ENCODE measurements around the gene TAF11L6. TPM values are rescaled to one million over a fixed set of nuclear protein-coding genes. Genes with fewer than 3 reads are reported as not detected.
A peak's percentile ranks its signal among the peaks of the same experiment; 100 is the strongest.

The TAF11L6 gene
- total and polyA plus RNA-seq, 2 of the 8 experiments (the other 6 are each of a cell fraction or from before 2014, with no cell fraction given), result not detected

DNA sequence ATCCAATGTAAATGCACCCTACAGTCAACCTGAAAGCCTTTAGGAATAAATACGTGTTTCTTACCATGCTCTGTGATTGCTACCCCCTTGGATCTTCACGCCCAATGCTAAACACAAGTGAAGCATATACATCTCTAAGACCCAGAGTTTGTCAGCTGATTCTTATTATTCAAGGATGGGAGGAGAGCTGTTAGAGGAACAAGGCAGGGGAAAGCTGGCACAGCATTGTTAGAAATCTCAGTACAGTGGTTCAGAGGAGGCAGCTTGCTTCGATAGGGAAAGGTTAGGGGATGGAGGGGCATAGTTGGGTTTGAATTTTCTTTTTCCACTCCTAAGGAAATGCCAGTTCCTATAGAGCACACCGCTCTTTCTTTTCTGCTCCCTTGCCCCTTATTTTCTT, 47.1 kb upstream of the TAF11L6 start:
- no peak overlapping the region for H3K9ac ChIP-seq (replicated peaks in 1 of 4; ENCODE audit: extremely low read depth in 1 of 4, low read depth in 3 of 4, low read length in 3 of 4)
- H3K27me3 ChIP-seq (replicated peaks in 1 of 4; ENCODE audit: control insufficient read depth in 3 of 4, extremely low read depth in 1 of 4, insufficient read depth in 3 of 4, low read length in 3 of 4), result no peaks in the 10 kb centered on the region
- H4K91ac ChIP-seq (replicated peaks; ENCODE audit: insufficient read length, low read length), result no peak overlapping the region
- peak overlapping the region; percentile 55 for H2AFZ ChIP-seq (ENCODE audit: low read length)
- no peaks in the 10 kb centered on the region for H3K4me1 ChIP-seq (replicated peaks in 1 of 4; ENCODE audit: control insufficient read depth in 3 of 4, insufficient read depth in 4 of 4, low read length in 3 of 4)
- H4K20me1 ChIP-seq (replicated peaks in 1 of 2; ENCODE audit: control insufficient read depth in 1 of 2, insufficient read depth in 2 of 2, low read length in 2 of 2), result no peaks in the 10 kb centered on the region
- H3K36me3 ChIP-seq (ENCODE audit: control insufficient read depth in 2 of 4, insufficient read depth in 4 of 4, low read length in 3 of 4), result no peaks in the 10 kb centered on the region
- H2BK20ac ChIP-seq (ENCODE audit: low read length), result no peak overlapping the region
- no peaks in the 10 kb centered on the region for H3K23me2 ChIP-seq (ENCODE audit: low read depth, low read length)
- H2BK120ac ChIP-seq (replicated peaks; ENCODE audit: low read depth, low read length), result no peak overlapping the region
- H4K5ac ChIP-seq (ENCODE audit: insufficient read length, low read depth, low read length), result no peak overlapping the region
- H3K27ac ChIP-seq (ENCODE audit: low read depth, low read length), result no peak overlapping the region
- ChIA-PET CTCF (ENCODE audit: partially characterized antibody) (interaction anchor here (0.6 kb wide), 2 partner anchors 265 to 630 kb away, joined by 3 read pairs; no protein-coding TSS in a partner anchor), POLR2A (ENCODE audit: partially characterized antibody) (no interaction called here)
- H2BK5ac ChIP-seq (ENCODE audit: low read depth, low read length), result no peak overlapping the region
- DNase-seq (ENCODE audit: low read depth in 1 of 2, low spot score in 2 of 2) (no peak), FAIRE-seq (no peak)
- H2BK12ac ChIP-seq (ENCODE audit: low read depth, low read length), result no peak overlapping the region
- H3K18ac ChIP-seq (ENCODE audit: extremely low read depth, low read length), result no peak overlapping the region
- 79% methylated on average over 4 of the region's 4 CpGs; no CpG with 5 or more reads in 1 of the 2 experiments for WGBS, 2 experiments (ENCODE audit: extremely low coverage in 1 of 2, insufficient coverage in 1 of 2, insufficient read length in 1 of 2, insufficient replicate concordance in 2 of 2, low coverage in 1 of 2, low lambda C conversion rate in 2 of 2, missing lambda C conversion rate in 1 of 2)
- no peak overlapping the region for H2BK15ac ChIP-seq (ENCODE audit: low read length)
- H3K9me3 ChIP-seq (ENCODE audit: insufficient read depth in 2 of 2, low read depth in 1 of 2, low read length in 1 of 2), result no peaks in the 10 kb centered on the region
- no peak overlapping the region for H3K14ac ChIP-seq (ENCODE audit: insufficient read length)
- no peaks in the 10 kb centered on the region for H3K79me2 ChIP-seq (ENCODE audit: control insufficient read depth in 1 of 2, insufficient read depth in 2 of 2, low read length in 2 of 2)
- no peaks in the 10 kb centered on the region for H3K79me1 ChIP-seq (ENCODE audit: low read depth, low read length)
- H3K4me3 ChIP-seq (ENCODE audit: extremely low read depth in 1 of 4, insufficient read depth in 2 of 4, low read depth in 3 of 4, low read length in 4 of 4), result no peak overlapping the region
- no peak overlapping the region for H2AK5ac ChIP-seq (ENCODE audit: low read depth, low read length)
- no peak overlapping the region for H3K4me2 ChIP-seq (ENCODE audit: insufficient read depth in 1 of 2, low read depth in 2 of 2, low read length in 2 of 2)
- no peak overlapping the region for H3K56ac ChIP-seq (replicated peaks; ENCODE audit: insufficient read length, low read depth, low read length)
- no peak overlapping the region for H4K8ac ChIP-seq (ENCODE audit: extremely low read depth, insufficient read depth, low read length)
- H3K23ac ChIP-seq (ENCODE audit: insufficient read length), result no peak overlapping the region
- no peak overlapping the region for H3K4ac ChIP-seq (replicated peaks; ENCODE audit: insufficient read length, low read depth, low read length)
- TF ChIP-seq POU5F1 (IDR thresholded peaks at IDR 0.05; ENCODE audit: low read depth, low read length) (no peak), CHD2 (IDR thresholded peaks at IDR 0.05; ENCODE audit: low read length) (no peak), BCL11A (IDR thresholded peaks at IDR 0.05; ENCODE audit: low read depth in 2 of 2, low read length in 2 of 2) (no peak)
